ENCODE results near the gene DPYSL4. TPM values are rescaled to one million over a fixed set of nuclear protein-coding genes. Genes with fewer than 3 reads are reported as not detected.

Gene DPYSL4
- total RNA-seq, 2 experiments from 2014 or later: 20.9 to 23.2 TPM

- H3K9me3 Mint-ChIP-seq: no peaks in the 10 kb centered on the region
- peaks cover 28% of the 10 kb centered on the region for H3K4me1 Mint-ChIP-seq (ENCODE audit: low read depth)
- no peaks in the 10 kb centered on the region for H3K36me3 Mint-ChIP-seq (ENCODE audit: low read depth)
- H3K27me3 Mint-ChIP-seq: no peaks in the 10 kb centered on the region
- intact Hi-C loops (cut with micrococcal nuclease): loop anchor here (10.0 kb wide), 1 partner anchor 125 kb away; no protein-coding TSS in a partner anchor
- peak; percentile 75 for DNase-seq
- no peak for TF ChIP-seq CTCF (IDR thresholded peaks at IDR 0.05)
- H3K4me3 Mint-ChIP-seq: peak overlapping the region; percentile 43
- ChIA-PET POLR2A (interaction anchor here (0.6 kb wide), 1 partner anchor 30 kb away, joined by 3 read pairs; no protein-coding TSS in a partner anchor), CTCF (interaction anchor here (1.1 kb wide), 1 partner anchor 123 kb away, joined by 3 read pairs; no protein-coding TSS in a partner anchor)
- H3K27ac Mint-ChIP-seq: peak overlapping the region; percentile 88
- peak; percentile 86 for ATAC-seq
Measured at GRCh38 chr10:132229834-132230556, 43.2 kb downstream of the DPYSL4 start.

DNA sequence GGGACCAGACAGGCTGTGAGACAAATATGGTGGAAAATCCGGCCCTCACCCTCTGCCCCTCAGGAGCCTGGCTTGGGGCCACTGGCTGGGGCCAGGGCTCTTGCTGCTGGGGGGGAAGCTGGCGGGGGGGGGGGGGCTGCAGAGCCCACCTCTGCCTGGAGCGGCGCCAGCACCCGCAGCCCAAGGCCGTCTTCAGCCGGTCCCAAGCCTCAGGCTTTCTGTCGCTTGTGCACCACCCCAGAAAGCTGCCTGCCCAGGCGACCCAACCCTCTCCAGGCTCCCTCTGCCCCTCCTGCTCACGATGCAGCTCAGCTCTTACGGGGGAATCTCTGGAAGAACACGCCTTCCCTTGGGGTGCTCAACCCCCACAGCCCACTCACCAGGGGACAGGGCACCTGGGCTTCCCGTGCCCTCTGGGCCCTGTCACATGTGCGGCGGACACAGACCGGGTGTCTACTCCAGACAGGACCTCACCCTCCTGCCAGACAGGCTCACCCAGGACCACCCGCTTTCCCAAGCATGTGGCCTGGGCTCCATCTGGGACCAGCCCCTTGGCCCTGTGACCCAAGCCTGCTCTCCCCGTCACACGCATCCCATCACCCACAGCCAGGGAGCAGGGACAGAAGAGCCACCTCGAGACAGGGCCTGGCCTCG is 43.9 kb downstream of the DPYSL4 start:
- H3K4me3 Mint-ChIP-seq: peak overlapping the region; percentile 43
- no peaks in the 10 kb centered on the region for H3K9me3 Mint-ChIP-seq
- peaks cover 28% of the 10 kb centered on the region for H3K4me1 Mint-ChIP-seq (ENCODE audit: low read depth)
- intact Hi-C loops (cut with micrococcal nuclease): no loop called here
- ChIA-PET CTCF (no interaction called here), POLR2A (no interaction called here)
- DNase-seq (no peak), ATAC-seq (no peak)
- no peak for TF ChIP-seq CTCF (IDR thresholded peaks at IDR 0.05)
- peak overlapping the region; percentile 88 for H3K27ac Mint-ChIP-seq
- no peaks in the 10 kb centered on the region for H3K27me3 Mint-ChIP-seq
- H3K36me3 Mint-ChIP-seq (ENCODE audit: low read depth): no peaks in the 10 kb centered on the region

- intact Hi-C loops (cut with micrococcal nuclease): no loop called here
- POLR2A ChIA-PET: no interaction called here
- DNase-seq: no peak
- H3K4me1 Mint-ChIP-seq (ENCODE audit: low read depth): peaks cover 28% of the 10 kb centered on the region
- ATAC-seq: no peak
- no peaks in the 10 kb centered on the region for H3K36me3 Mint-ChIP-seq (ENCODE audit: low read depth)
- H3K27ac Mint-ChIP-seq: peak overlapping the region; percentile 74
- H3K9me3 Mint-ChIP-seq: no peaks in the 10 kb centered on the region
- H3K27me3 Mint-ChIP-seq: no peaks in the 10 kb centered on the region
- CTCF ChIA-PET: interaction anchor here (1.2 kb wide), 1 partner anchor 122 kb away, joined by 3 read pairs; no protein-coding TSS in a partner anchor
- H3K4me3 Mint-ChIP-seq: no peak overlapping the region
- no peak for TF ChIP-seq CTCF (IDR thresholded peaks at IDR 0.05)
Measured at GRCh38 chr10:132231656-132232022, 44.9 kb downstream of the DPYSL4 start.

GRCh38 chr10:132232023-132232951 is 45.5 kb downstream of the DPYSL4 start:
- H3K27ac Mint-ChIP-seq: peak overlapping the region; percentile 74
- TF ChIP-seq CTCF (IDR thresholded peaks at IDR 0.05): no peak
- DNase-seq: peak; percentile 65

More at GRCh38 chr10:132232023-132232951, 45.5 kb downstream of the DPYSL4 start:
- H3K36me3 Mint-ChIP-seq (ENCODE audit: low read depth): no peaks in the 10 kb centered on the region
- POLR2A ChIA-PET: no interaction called here
- intact Hi-C loops (cut with micrococcal nuclease): no loop called here
- ATAC-seq: peak; percentile 54
- H3K4me1 Mint-ChIP-seq (ENCODE audit: low read depth): peaks cover 28% of the 10 kb centered on the region
- no peaks in the 10 kb centered on the region for H3K27me3 Mint-ChIP-seq
- peak overlapping the region; percentile 25 for H3K4me3 Mint-ChIP-seq
- CTCF ChIA-PET: interaction anchor here (1.2 kb wide), 1 partner anchor 121 kb away, joined by 3 read pairs; no protein-coding TSS in a partner anchor
- no peaks in the 10 kb centered on the region for H3K9me3 Mint-ChIP-seq
